BE2C (cell line): ENCODE data around the gene ASTE1.

Source experiments
- DNase-seq: peaks from one replicate; pipeline ENCODE4 v3.0.0-alpha.2; 2020
- H3K27me3 ChIP-seq: fragments of 250-450 bp; sonication (Bioruptor Pico); 2 replicates; pipeline ENCODE4 v1.5.1; 2020; ENCODE audit warnings: mild to moderate bottlenecking
- H3K36me3 ChIP-seq: fragments of 250-450 bp; sonication (Bioruptor Pico); 2 replicates; pipeline ENCODE4 v1.5.1; 2020; ENCODE audit warnings: mild to moderate bottlenecking
- H3K4me1 ChIP-seq: fragments of 250-450 bp; sonication (Bioruptor Pico); 2 replicates; pipeline ENCODE4 v1.5.1; 2020
- H3K4me3 ChIP-seq: 2 replicates; pipeline ENCODE4 v1.5.1; 2011; ENCODE audit warnings: low read depth, low read length
- H3K9me3 ChIP-seq: fragments of 250-450 bp; sonication (Bioruptor Pico); 2 replicates; pipeline ENCODE4 v1.5.1; 2020
- TF ChIP-seq, protein P1 (sequence below): IDR thresholded peaks from 2 replicates; pipeline ENCODE4 v1.5.1; 2012; ENCODE audit warnings: mild to moderate bottlenecking, low read depth, low read length

Gene ASTE1

DNA sequence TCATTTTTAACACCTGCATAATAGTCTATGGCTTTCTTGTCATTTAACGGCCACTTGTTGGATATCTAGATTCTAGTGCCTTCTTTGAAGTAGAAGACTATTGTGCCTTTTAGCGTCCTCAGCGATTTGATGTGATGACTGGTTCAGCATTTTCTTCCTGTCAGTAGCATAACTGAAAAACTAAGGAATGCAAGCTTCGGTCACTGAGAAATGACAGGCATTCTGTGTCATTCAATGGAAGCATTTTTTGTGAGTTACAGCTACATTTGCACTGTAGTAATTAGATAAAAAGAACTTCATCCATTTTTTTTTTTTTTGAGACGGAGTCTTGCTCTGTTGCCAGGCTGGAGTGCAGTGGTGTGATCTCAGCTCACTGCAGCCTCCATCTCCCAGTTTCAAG is 10.4 kb upstream of the ASTE1 start:
- H3K4me3 ChIP-seq, result no peak overlapping the region
- TF ChIP-seq, protein P1, sequence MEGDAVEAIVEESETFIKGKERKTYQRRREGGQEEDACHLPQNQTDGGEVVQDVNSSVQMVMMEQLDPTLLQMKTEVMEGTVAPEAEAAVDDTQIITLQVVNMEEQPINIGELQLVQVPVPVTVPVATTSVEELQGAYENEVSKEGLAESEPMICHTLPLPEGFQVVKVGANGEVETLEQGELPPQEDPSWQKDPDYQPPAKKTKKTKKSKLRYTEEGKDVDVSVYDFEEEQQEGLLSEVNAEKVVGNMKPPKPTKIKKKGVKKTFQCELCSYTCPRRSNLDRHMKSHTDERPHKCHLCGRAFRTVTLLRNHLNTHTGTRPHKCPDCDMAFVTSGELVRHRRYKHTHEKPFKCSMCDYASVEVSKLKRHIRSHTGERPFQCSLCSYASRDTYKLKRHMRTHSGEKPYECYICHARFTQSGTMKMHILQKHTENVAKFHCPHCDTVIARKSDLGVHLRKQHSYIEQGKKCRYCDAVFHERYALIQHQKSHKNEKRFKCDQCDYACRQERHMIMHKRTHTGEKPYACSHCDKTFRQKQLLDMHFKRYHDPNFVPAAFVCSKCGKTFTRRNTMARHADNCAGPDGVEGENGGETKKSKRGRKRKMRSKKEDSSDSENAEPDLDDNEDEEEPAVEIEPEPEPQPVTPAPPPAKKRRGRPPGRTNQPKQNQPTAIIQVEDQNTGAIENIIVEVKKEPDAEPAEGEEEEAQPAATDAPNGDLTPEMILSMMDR, result no peak
- H3K9me3 ChIP-seq, result no peaks in the 10 kb centered on the region
- no peaks in the 10 kb centered on the region for H3K36me3 ChIP-seq
- no peaks in the 10 kb centered on the region for H3K27me3 ChIP-seq
- no peaks in the 10 kb centered on the region for H3K4me1 ChIP-seq
- DNase-seq, result no peak

DNA sequence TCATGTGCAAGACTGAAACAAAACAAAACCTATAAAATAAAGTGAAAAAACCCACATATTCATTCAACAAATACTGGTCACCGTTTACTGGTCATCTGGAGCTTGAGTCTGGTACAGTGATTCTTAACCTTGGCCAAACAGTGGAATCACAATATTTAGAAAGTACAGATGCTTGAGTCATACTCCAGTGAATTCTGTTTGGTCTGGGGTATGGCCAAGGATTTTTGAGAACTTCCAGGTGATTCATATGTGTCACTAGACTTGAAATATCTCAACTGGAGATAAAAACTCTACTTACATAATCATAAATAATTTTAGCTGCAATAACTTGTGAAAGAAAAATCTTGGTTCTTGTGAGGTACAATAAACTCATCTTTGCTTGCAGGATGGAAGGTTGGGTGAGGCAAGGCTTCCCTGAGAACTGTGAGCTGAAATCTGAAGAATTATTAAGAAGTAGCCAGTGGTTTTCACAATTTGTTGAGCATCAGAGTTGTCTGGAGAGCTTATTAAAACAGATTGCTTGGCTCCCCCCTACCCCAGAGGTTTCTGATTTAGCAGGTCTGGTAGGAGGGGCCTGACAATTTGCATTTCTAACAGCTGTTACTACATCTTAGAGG is 9.7 kb upstream of the ASTE1 start:
- TF ChIP-seq, protein P1, result no peak
- Histone ChIP-seq H3K4me1 (no peaks in the 10 kb centered on the region), H3K36me3 (no peaks in the 10 kb centered on the region), H3K4me3 (no peak overlapping the region), H3K27me3 (no peaks in the 10 kb centered on the region), H3K9me3 (no peaks in the 10 kb centered on the region)
- no peak for DNase-seq

DNA sequence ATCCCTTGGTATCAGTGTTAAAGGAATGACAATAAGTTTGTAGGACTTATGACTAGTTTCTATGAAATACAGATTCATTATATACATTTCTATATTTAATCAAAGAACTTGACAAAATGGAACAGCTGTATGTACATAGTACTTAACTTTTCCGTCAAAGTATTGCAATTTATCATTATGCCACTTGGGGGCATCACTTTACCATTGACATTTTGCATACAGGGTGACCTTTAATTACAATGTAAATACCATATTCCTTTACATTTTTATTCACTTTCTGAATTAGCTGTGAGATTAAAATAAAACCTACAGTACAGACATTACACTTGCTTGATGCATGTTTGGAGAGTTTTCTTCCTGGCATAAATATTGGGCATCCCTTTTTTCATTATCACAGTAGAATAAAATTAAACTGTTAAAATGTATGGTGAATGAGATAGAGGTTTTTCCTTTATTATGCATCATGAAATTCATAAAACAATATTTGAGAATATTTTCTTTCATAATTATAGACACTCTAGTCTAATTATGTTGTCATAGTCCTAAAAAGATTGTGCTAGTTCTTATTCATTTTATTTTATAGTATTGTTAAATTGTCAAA is 7.0 kb upstream of the ASTE1 start:
- H3K36me3 ChIP-seq, result no peaks in the 10 kb centered on the region
- H3K4me3 ChIP-seq, result no peak overlapping the region
- H3K9me3 ChIP-seq, result no peaks in the 10 kb centered on the region
- TF ChIP-seq, protein P1, result peak; percentile 67
- no peaks in the 10 kb centered on the region for H3K4me1 ChIP-seq
- DNase-seq, result peak; percentile 25
- H3K27me3 ChIP-seq, result no peaks in the 10 kb centered on the region

- H3K4me1 ChIP-seq, result no peaks in the 10 kb centered on the region
- no peak overlapping the region for H3K4me3 ChIP-seq
- no peak for DNase-seq
- H3K36me3 ChIP-seq, result no peaks in the 10 kb centered on the region
- TF ChIP-seq, protein P1, result no peak
- H3K27me3 ChIP-seq, result no peaks in the 10 kb centered on the region
- H3K9me3 ChIP-seq, result no peaks in the 10 kb centered on the region
Measured at GRCh38 chr3:131031660-131032059, 5.0 kb upstream of the ASTE1 start.

- H3K4me1 ChIP-seq, result no peaks in the 10 kb centered on the region; the same call in 1 of the 2 replicates
- DNase-seq, result no peak
- TF ChIP-seq, protein P1, result no peak
- H3K4me3 ChIP-seq, result no peak overlapping the region
- H3K9me3 ChIP-seq, result no peaks in the 10 kb centered on the region
- H3K36me3 ChIP-seq, result no peaks in the 10 kb centered on the region
- H3K27me3 ChIP-seq, result no peaks in the 10 kb centered on the region
Measured at GRCh38 chr3:131028844-131029243, 2.2 kb upstream of the ASTE1 start.

DNA sequence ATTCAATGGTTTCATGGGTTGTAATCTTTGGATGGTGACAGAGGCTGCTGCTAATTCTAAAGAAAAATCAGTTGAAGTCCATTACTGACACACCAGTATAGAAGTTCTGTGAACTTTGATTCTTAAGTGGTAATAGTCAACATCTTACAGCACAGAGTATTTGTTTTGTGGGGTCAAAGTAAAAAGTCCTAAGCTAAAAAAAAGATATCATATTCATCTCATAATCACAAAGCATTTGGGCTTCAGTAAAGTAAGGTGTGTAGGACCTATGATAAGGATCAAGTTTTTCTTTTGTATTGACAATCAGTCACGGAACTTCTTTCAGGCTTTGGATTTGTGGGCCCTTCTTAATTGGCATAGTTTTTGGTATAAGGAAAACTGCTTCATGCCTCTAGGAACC is 1.1 kb downstream of the ASTE1 start:
- H3K4me3 ChIP-seq, result peak overlapping the region; percentile 86
- TF ChIP-seq, protein P1, result no peak
- no peaks in the 10 kb centered on the region; the same call in 1 of the 2 replicates for H3K4me1 ChIP-seq
- H3K9me3 ChIP-seq, result no peaks in the 10 kb centered on the region
- H3K27me3 ChIP-seq, result no peaks in the 10 kb centered on the region
- DNase-seq, result no peak
- H3K36me3 ChIP-seq, result no peaks in the 10 kb centered on the region; the same call in 1 of the 2 replicates
